Activated CD8-positive, alpha-beta memory T cell treated with anti-CD3 and anti-CD28 coated beads, Interleukin-2, amount 10 ng/mL, durations not matched to agents 7 days and 5 days (primary cell): ENCODE data around the gene NFASC. TPM values are rescaled to one million over a fixed set of nuclear protein-coding genes. Genes with fewer than 3 reads are reported as not detected.

Experiments
- ATAC-seq: fragments of 150-1000 bp; cut with Tn5 transposase; one replicate; pipeline ENCODE4 v1.10.0; 2021; ENCODE audit warnings: moderate library complexity
- CTCF ChIA-PET: fragments of 350-600 bp; sonication (Branson Sonifier 250); formaldehyde crosslinking; loops from one replicate; lab custom pipeline; 2021; ENCODE audit warnings: antibody characterized with exemption; lab: Charles Lee
- DNase-seq: peaks from one replicate; pipeline ENCODE4 v3.0.0-alpha.2; 2020
- H3K27ac Mint-ChIP-seq: one replicate; pipeline ENCODE4 v1.8.0; 2021; ENCODE audit warnings: mild to moderate bottlenecking, mixed read lengths
- H3K27me3 Mint-ChIP-seq: one replicate; pipeline ENCODE4 v1.8.0; 2021; ENCODE audit warnings: mixed read lengths
- H3K36me3 Mint-ChIP-seq: one replicate; pipeline ENCODE4 v1.8.0; 2021; ENCODE audit warnings: mild to moderate bottlenecking, mixed read lengths
- H3K4me1 Mint-ChIP-seq: one replicate; pipeline ENCODE4 v1.8.0; 2021; ENCODE audit warnings: mixed read lengths
- H3K4me3 Mint-ChIP-seq: one replicate; pipeline ENCODE4 v1.8.0; 2021; ENCODE audit warnings: mild to moderate bottlenecking, moderate library complexity, mixed read lengths
- H3K9me3 Mint-ChIP-seq: one replicate; pipeline ENCODE4 v1.8.0; 2022; ENCODE audit warnings: low read depth, mixed read lengths
- total RNA-seq, 2 experiments: library from RNA; stranded (reverse); gene quantifications; one replicate each; pipeline ENCODE4 v1.2.3, GENCODE V29; 2021

Gene NFASC
- total RNA-seq, 2 experiments from 2014 or later = 0.14 to 0.23 TPM

DNA sequence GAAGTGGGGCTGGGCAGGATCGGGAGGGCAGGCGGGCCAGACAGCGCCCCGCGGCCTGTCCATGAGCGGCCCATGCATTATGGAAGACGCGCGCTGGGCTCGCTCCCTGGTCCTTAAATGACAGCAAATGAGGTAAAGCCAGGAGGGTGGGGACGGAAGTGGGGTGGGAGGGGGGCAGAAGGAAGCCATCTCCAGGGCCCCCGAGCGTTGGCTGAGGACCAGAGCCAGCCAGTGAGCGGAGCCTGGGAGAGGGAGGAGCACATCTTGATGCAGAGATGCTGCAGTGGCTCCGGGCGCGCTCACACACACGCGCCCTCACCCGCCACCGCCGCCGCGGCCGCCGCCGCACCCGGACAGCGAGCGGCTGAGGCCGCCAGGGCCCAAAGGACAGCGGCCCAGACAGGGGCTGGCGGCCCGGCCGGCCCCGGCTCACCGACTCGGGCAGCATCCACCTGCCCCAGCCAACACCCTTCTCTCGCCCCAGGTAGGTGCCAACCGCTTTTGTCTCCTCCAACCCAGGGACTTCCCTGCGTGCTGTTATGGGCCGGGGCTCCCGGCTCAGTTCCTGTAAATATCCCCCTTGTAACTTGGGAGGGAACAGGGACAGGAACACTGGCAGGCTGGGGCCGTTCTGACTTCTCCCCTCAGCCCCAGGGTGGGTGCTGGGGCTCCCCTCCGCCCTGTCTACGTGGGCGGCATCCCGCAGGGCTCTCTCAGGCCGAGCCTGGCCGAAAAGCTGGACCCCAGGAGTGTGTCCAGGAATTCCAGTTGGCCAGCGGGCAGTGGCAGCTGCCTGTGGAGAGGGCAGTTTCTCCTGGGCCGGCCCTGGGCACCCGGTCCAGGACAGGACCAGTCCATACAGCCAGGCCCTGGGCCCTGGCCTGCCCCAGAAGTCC, 172.5 kb downstream of the NFASC start, which contains the start of gene CNTN2:
Gene CNTN2, plus strand, starts transcription at position 302 of the 896 bp plus-strand sequence. CDS start 9,974 bp downstream, outside the sequence.
- CTCF ChIA-PET = interaction anchor here (1.2 to 1.9 kb wide), 2 partner anchors 10 to 18 kb away, joined by 3 to 8 read pairs; no protein-coding TSS in a partner anchor

DNA sequence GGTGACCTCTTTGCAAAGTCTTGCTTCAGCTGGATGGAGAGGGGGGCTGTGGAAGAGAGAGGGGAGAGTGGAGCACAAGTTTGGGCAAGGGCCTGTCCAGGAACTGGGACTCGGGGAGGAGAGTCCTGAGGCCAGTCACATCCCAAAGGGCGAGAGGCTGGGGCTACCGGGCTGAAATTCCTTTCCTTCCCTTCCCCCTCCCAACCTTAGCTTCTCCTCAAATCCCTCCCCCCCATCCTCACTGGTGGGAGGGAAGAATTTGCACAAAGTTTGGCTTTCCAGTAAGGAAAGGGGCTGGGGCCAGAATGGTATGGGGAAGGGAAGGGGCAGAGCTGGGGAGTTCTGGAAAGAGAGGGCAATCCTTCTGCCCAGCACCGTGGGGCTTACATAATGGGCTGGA, 173.2 kb downstream of the NFASC start:
- ATAC-seq = no peak
- no peak for DNase-seq
- H3K27ac Mint-ChIP-seq = no peak overlapping the region
- H3K9me3 Mint-ChIP-seq = no peaks in the 10 kb centered on the region
- peaks cover 65% of the 10 kb centered on the region for H3K27me3 Mint-ChIP-seq
- H3K4me3 Mint-ChIP-seq = no peak overlapping the region
- H3K4me1 Mint-ChIP-seq = no peaks in the 10 kb centered on the region
- no peaks in the 10 kb centered on the region for H3K36me3 Mint-ChIP-seq
- CTCF ChIA-PET = interaction anchor here (1.9 kb wide), 1 partner anchor 17 kb away, joined by 8 read pairs; no protein-coding TSS in a partner anchor

More for the DNA sequence above, 172.5 kb downstream of the NFASC start, which contains the start of gene CNTN2:
- Mint-ChIP-seq H3K9me3 (no peaks in the 10 kb centered on the region), H3K4me3 (no peak within 1 kb of the TSS), H3K36me3 (no peaks in the 10 kb centered on the region), H3K27me3 (peaks cover 62% of the 10 kb centered on the region), H3K4me1 (no peaks in the 10 kb centered on the region), H3K27ac (no peak within 1 kb of the TSS)
- DNase-seq = no peak
- ATAC-seq = no peak

DNA sequence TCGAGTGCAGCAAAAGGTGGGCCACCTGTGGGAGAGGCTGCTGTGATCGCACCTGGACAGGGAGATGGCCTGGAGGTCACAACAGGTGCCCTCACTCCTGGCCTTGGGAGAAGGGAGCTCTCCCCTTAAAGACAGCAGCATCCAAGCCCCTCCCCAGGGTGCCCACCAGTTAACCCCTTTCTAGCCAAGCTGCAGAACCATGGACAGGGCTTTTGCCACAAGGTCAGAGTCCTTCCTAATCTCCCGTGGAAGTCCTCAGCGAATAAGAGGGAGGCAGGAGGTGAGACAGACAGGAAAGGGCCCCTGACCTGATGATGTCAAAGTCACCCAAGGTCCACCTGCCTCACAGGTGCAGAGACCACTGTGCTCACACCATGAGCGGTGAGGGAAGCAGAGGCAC, 174.1 kb downstream of the NFASC start:
- no peak overlapping the region for H3K27ac Mint-ChIP-seq
- no peaks in the 10 kb centered on the region for H3K4me1 Mint-ChIP-seq

DNA sequence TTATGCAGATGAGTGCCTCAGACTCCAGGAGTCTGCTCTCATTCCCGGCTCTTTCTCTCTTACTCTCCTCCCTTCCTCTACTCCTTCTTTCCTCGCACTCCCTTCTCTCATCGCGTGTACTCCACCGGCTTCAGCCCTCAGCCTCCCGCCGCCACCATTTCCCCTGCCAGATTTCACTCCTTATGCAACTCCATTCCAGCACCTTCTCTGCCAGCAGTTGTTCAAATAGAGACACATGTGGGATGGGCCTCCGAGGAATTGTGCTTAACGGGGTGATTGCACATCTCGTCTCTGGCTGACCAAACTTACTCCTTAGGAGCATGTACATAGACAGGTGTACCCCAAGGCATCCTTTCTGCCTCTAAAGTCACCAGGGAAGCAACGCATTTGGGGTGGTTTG, 174.5 kb downstream of the NFASC start:
- CTCF ChIA-PET = interaction anchor here (1.9 kb wide), 1 partner anchor 16 kb away, joined by 8 read pairs; no protein-coding TSS in a partner anchor
- Mint-ChIP-seq H3K36me3 (no peaks in the 10 kb centered on the region), H3K4me3 (no peak overlapping the region), H3K27me3 (peaks cover 58% of the 10 kb centered on the region), H3K27ac (no peak overlapping the region), H3K9me3 (no peaks in the 10 kb centered on the region), H3K4me1 (no peaks in the 10 kb centered on the region)
- DNase-seq (no peak), ATAC-seq (no peak)

More for the DNA sequence above, 174.1 kb downstream of the NFASC start:
- Mint-ChIP-seq H3K36me3 (no peaks in the 10 kb centered on the region), H3K27me3 (peaks cover 60% of the 10 kb centered on the region), H3K4me3 (no peak overlapping the region), H3K9me3 (no peaks in the 10 kb centered on the region)
- ATAC-seq (no peak), DNase-seq (no peak)
- CTCF ChIA-PET = interaction anchor here (0.6 to 1.9 kb wide), 2 partner anchors 16 to 106 kb away, joined by 4 to 8 read pairs; no protein-coding TSS in a partner anchor

DNA sequence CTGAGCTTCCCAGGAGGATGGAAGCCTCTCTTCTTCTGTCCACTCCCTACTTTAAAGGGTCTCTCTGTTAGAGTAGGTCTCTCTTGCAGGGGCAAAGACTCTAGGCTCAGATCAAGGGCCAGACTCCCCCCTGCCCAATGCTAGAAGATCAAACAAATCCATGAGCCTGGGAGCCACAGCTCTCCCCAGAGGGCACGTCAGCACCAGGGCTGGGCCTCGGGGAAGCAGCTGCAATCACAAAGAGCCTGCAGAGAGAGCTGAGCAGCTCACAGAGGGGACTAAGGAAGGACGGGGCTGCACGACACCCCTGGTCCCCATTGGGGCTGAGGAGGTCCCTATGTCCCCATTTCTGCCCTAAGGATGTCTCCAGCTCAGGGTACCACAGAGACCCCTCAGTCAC, 176.2 kb downstream of the NFASC start:
- no peak overlapping the region for H3K27ac Mint-ChIP-seq
- DNase-seq (no peak), ATAC-seq (no peak)
- no peak overlapping the region for H3K4me3 Mint-ChIP-seq
- CTCF ChIA-PET = interaction anchor here (0.9 kb wide), 1 partner anchor 15 kb away, joined by 4 read pairs; no protein-coding TSS in a partner anchor
- no peaks in the 10 kb centered on the region for H3K36me3 Mint-ChIP-seq
- H3K4me1 Mint-ChIP-seq = no peaks in the 10 kb centered on the region
- peaks cover 42% of the 10 kb centered on the region for H3K27me3 Mint-ChIP-seq
- H3K9me3 Mint-ChIP-seq = no peaks in the 10 kb centered on the region

DNA sequence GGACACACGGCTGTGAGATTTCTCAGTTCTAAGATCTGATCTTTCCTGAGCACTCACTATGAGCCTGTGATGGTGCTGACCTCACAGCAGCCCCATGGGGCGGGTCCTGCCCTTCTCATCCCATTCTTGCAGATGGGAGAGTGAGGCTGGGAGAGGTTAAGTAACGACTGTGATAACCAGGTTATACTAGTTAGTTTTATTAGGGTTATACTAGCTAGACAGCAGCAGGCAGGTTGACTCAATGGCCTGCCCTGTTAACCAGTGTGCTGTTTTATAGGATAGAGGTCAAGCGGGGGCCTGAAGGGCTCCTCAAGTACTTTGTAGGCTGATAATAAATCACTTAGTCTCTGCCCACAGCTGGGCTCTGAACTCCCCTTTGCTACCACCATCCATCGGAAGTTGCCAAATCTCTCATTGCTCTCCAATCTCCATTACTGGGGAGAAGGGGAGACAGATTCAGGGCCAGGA, 177.1 kb downstream of the NFASC start:
- DNase-seq = no peak
- CTCF ChIA-PET = interaction anchor here (1.7 kb wide), 1 partner anchor 14 kb away, joined by 9 read pairs; no protein-coding TSS in a partner anchor
- H3K4me1 Mint-ChIP-seq = no peaks in the 10 kb centered on the region
- H3K36me3 Mint-ChIP-seq = no peaks in the 10 kb centered on the region
- no peak for ATAC-seq
- H3K27me3 Mint-ChIP-seq = peaks cover 35% of the 10 kb centered on the region
- no peaks in the 10 kb centered on the region for H3K9me3 Mint-ChIP-seq
- no peak overlapping the region for H3K4me3 Mint-ChIP-seq
- no peak overlapping the region for H3K27ac Mint-ChIP-seq

DNA sequence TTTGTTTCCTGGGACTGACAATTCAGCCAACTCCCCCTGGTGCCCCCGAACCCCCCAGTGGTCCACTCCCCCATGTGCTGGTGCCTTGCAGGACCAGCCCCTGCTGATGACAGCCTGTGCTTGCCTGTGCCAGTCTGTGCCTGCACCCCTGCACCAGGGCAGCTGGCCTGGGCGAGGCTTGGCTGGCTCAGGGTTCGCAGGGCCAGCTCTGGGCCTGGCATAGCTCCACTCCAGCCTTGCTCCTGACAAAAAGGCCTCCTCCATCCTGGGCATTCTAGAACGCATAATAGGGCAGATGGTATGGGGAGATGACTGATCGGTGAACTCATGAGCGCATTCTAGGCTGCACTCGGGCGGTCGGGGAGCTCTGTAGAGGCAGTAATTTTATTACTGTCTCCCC, 177.7 kb downstream of the NFASC start:
- Mint-ChIP-seq H3K27ac (no peak overlapping the region), H3K9me3 (no peaks in the 10 kb centered on the region), H3K36me3 (no peaks in the 10 kb centered on the region), H3K27me3 (peaks cover 33% of the 10 kb centered on the region), H3K4me1 (no peaks in the 10 kb centered on the region), H3K4me3 (no peak overlapping the region)
- DNase-seq (no peak), ATAC-seq (no peak)
- CTCF ChIA-PET = interaction anchor here (1.7 kb wide), 1 partner anchor 13 kb away, joined by 9 read pairs; no protein-coding TSS in a partner anchor

DNA sequence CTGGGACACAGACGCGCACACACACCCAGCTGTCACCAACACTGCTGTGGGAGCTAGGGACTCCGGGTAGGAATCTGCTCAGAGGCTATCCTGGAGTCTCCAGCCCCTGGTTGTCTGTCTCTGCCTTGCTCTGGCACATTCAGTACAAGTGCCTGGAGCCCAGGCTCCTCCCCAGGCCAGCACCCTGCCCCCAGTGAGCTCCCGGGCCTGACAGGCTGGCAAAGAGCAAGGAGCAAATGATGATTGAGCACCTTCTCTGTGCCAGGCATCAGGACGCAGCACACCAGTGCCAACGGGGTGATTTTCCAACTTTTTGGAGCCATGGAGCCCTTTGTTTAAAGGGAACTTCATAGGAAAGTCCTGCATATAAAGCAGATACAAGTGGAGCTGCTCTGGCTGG, 178.8 kb downstream of the NFASC start:
- Mint-ChIP-seq H3K4me1 (no peaks in the 10 kb centered on the region), H3K27me3 (peaks cover 22% of the 10 kb centered on the region), H3K36me3 (no peaks in the 10 kb centered on the region), H3K27ac (no peak overlapping the region), H3K9me3 (no peaks in the 10 kb centered on the region), H3K4me3 (no peak overlapping the region)
- DNase-seq (no peak), ATAC-seq (no peak)
- CTCF ChIA-PET = interaction anchor here (3.8 kb wide), 1 partner anchor 12 kb away, joined by 13 read pairs; no protein-coding TSS in a partner anchor

DNA sequence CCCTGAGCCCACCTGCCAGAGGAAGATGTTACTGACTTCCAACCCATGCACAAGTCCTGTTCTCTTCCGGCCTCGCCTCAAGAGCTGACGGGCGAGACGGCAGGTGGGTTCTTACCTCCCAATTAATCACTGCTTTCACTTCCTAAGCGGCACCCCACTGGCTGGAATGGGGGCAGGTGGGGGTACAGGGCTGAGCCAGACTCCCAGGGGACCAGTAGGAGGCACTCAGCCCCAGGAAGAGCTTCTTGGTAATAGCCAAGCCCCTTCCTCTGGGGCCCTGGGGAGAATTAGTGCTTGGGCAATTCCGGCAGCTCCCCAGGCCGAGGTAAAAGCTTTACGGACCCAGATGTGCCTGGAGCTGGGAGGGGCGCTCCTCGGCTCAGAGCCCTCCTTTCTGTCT, 182.0 kb downstream of the NFASC start:
- H3K36me3 Mint-ChIP-seq = no peaks in the 10 kb centered on the region
- H3K4me3 Mint-ChIP-seq = no peak overlapping the region
- no peak for DNase-seq
- CTCF ChIA-PET = interaction anchor here (0.6 to 3.8 kb wide), 2 partner anchors 9 to 605 kb away, joined by 5 to 13 read pairs; no protein-coding TSS in a partner anchor
- no peak overlapping the region for H3K27ac Mint-ChIP-seq
- no peaks in the 10 kb centered on the region for H3K4me1 Mint-ChIP-seq
- H3K27me3 Mint-ChIP-seq = peaks cover 3% of the 10 kb centered on the region
- ATAC-seq = no peak
- H3K9me3 Mint-ChIP-seq = no peaks in the 10 kb centered on the region

DNA sequence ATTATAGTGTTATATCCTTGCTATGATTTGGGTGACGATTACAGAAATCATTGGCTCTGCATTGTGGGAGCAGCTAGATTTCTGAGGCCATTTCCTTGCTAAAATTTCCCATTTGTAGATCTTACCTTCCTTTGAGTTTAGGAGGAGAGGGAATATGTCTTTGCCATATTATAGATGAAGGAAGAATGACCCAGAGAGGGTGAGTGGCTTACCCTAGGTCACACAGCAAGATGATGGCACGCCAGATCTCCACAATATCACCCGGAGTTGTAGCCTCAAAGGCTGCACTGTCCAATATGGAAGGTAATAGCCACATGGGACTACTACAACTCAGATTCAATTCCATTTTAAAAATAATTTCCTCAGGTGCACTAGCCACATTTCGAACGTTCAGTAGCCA, 182.6 kb downstream of the NFASC start:
- peaks cover 3% of the 10 kb centered on the region for H3K27me3 Mint-ChIP-seq
- CTCF ChIA-PET = interaction anchor here (3.8 kb wide), 1 partner anchor 8 kb away, joined by 13 read pairs; no protein-coding TSS in a partner anchor
- no peaks in the 10 kb centered on the region for H3K9me3 Mint-ChIP-seq
- no peaks in the 10 kb centered on the region for H3K36me3 Mint-ChIP-seq
- no peaks in the 10 kb centered on the region for H3K4me1 Mint-ChIP-seq
- ATAC-seq (no peak), DNase-seq (no peak)
- H3K27ac Mint-ChIP-seq = no peak overlapping the region
- no peak overlapping the region for H3K4me3 Mint-ChIP-seq

DNA sequence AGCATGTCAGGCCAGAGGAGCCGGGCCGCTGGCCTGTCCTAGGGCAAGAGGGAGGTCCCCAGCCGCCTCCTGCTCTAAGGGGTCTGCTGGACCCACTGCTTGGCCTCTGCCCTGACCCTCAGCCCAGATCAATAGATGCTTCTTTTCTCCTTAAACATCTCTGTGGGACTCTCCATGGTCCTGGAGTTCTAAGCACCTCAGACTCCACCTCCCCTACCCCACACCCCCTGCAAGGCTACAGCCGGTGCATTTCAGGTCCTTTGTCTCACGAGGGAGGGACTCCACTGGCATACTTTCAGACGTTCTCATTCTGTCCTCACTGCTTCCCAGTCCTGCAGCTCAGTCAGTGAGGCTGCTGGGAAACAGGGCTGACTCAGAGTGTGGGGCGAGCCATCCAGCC, 183.4 kb downstream of the NFASC start:
- Mint-ChIP-seq H3K36me3 (no peaks in the 10 kb centered on the region), H3K4me1 (no peaks in the 10 kb centered on the region), H3K9me3 (no peaks in the 10 kb centered on the region), H3K4me3 (no peak overlapping the region), H3K27me3 (no peaks in the 10 kb centered on the region), H3K27ac (no peak overlapping the region)
- CTCF ChIA-PET = no interaction called here
- ATAC-seq = no peak
- no peak for DNase-seq

DNA sequence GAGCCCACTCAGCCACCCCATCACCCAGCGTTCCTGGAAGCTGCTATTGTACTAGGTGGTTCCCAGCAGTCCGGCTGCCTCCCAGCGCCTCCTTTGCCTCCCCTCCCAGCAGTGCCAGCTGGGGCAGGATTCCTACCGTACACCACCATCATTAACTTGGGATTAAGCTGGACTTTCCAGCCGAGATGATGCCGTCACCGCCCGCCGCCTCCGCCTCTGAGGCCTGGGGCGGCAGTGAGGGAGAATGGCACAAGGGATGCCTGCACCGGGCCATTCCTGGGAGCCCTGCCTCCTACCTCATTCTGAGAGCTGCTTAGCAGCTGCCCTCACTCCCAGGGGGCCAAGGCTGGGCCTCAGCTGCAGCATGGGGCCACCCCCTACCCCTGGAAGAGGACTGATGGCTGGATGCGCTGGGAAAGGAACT, 185.5 kb downstream of the NFASC start:
- no peaks in the 10 kb centered on the region for H3K27me3 Mint-ChIP-seq
- DNase-seq (no peak), ATAC-seq (no peak)
- no peaks in the 10 kb centered on the region for H3K4me1 Mint-ChIP-seq
- no peak overlapping the region for H3K4me3 Mint-ChIP-seq
- H3K36me3 Mint-ChIP-seq = no peaks in the 10 kb centered on the region
- CTCF ChIA-PET = no interaction called here
- no peaks in the 10 kb centered on the region for H3K9me3 Mint-ChIP-seq
- H3K27ac Mint-ChIP-seq = no peak overlapping the region

DNA sequence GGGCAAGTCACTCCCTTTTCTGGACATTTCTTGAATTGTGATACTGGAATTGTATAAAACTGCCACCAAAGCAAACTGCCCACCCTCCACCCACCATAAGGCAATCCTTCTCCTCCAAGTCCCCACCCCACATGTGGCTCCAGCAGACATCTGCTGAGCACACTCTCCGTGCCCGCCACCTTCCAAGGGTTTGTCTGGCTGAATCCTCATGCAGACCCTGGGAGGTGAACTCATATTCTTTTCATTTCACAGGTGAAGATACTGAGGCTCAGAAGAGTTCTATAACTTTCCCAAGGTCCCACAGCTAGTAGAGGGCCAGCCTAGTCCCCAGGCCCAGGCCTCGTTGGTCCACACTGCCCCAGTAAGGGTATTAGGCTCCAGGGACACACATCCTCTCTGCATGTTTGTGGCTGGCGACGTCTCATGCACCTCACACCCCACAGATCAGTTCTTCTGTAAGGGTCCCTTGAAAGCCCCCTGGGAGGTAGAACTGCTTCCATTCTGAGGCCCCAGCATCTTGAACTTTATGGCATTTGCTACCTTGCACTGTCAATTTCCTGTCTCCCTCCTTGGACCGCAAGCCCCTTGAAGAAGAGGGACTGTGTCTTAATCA, 186.4 kb downstream of the NFASC start:
- H3K4me1 Mint-ChIP-seq = no peaks in the 10 kb centered on the region
- H3K36me3 Mint-ChIP-seq = no peaks in the 10 kb centered on the region
- no peak overlapping the region for H3K27ac Mint-ChIP-seq
- no peaks in the 10 kb centered on the region for H3K9me3 Mint-ChIP-seq
- ATAC-seq (no peak), DNase-seq (no peak)
- CTCF ChIA-PET = no interaction called here
- H3K27me3 Mint-ChIP-seq = no peaks in the 10 kb centered on the region
- no peak overlapping the region for H3K4me3 Mint-ChIP-seq
